GM12864 (cell line): ENCODE results near the gene INHBC.
"Not testable (repeated sequence)": the region's sequence is repeated elsewhere in the genome, so short reads cannot be mapped to it uniquely, and the experiment has no call there.

Experiments used
- DNase-seq: peaks from one replicate; pipeline ENCODE4 v3.0.0-alpha.2; 2011; ENCODE audit warnings: low read depth
- H3K4me3 ChIP-seq: 2 replicates; pipeline ENCODE4 v1.5.1; 2011; ENCODE audit warnings: mild to moderate bottlenecking, low read depth, low read length, control low read depth
- TF ChIP-seq, protein P1 (sequence below): IDR thresholded peaks from 2 replicates; pipeline ENCODE4 v1.5.1; 2011; ENCODE audit warnings: low read depth, mild to moderate bottlenecking, moderate library complexity, low read length, control low read depth, inconsistent platforms; ENCODE audit errors: missing control alignments

Gene INHBC

GRCh38 chr12:57439762-57440266, 5.2 kb downstream of the INHBC start:
- TF ChIP-seq, protein P1, sequence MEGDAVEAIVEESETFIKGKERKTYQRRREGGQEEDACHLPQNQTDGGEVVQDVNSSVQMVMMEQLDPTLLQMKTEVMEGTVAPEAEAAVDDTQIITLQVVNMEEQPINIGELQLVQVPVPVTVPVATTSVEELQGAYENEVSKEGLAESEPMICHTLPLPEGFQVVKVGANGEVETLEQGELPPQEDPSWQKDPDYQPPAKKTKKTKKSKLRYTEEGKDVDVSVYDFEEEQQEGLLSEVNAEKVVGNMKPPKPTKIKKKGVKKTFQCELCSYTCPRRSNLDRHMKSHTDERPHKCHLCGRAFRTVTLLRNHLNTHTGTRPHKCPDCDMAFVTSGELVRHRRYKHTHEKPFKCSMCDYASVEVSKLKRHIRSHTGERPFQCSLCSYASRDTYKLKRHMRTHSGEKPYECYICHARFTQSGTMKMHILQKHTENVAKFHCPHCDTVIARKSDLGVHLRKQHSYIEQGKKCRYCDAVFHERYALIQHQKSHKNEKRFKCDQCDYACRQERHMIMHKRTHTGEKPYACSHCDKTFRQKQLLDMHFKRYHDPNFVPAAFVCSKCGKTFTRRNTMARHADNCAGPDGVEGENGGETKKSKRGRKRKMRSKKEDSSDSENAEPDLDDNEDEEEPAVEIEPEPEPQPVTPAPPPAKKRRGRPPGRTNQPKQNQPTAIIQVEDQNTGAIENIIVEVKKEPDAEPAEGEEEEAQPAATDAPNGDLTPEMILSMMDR, result no peak
- H3K4me3 ChIP-seq, result no peak overlapping the region
- DNase-seq, result no peak

DNA sequence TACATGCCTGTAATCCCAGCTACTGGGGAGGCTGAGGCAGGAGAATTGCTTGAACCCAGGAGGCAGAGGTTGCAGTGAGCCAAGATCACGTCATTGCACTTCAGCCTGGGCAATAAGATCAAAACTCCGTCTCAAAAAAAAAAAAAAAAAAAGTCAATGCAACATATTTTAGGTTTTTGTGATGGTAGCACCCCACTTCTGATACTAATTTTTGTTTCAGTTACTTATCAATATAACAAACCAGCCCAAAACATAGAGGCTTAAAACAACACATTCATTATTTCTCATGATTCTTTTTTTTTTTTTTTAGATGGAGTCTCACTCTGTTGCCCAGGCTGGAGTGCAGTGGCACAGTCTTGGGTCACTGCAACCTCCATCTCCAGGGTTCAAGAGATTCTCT, 6.8 kb downstream of the INHBC start:
- H3K4me3 ChIP-seq, result not testable (repeated sequence)

GRCh38 chr12:57441846-57442427, 7.4 kb downstream of the INHBC start:
- TF ChIP-seq, protein P1, result no peak
- no peak overlapping the region for H3K4me3 ChIP-seq
- no peak for DNase-seq

More for the DNA sequence above, 6.8 kb downstream of the INHBC start:
- not testable (repeated sequence) for DNase-seq

DNA sequence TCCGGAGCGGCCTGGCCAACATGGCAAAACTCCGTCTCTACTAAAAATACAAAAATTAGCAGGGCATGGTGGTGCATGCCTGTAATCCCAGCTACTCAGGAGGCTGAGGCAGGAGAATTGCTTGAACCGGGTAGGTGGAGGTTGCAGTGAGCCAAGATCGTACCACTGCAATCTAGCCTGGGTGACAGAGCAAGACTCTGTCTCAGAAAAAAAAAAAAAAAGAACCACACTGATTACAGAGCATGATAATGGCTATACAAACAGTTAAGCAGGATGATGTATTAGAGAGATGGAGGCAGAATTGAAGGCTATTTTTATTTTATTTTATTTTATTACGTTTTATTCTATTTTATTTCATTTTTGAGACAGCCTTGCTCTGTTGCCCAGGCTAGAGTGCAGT, 9.8 kb downstream of the INHBC start:
- not testable (repeated sequence) for DNase-seq

GRCh38 chr12:57444744-57445143, 10.2 kb downstream of the INHBC start:
- H3K4me3 ChIP-seq, result no peak overlapping the region
- no peak for DNase-seq
- TF ChIP-seq, protein P1, result no peak

More for the DNA sequence above, 9.8 kb downstream of the INHBC start:
- H3K4me3 ChIP-seq, result not testable (repeated sequence)

DNA sequence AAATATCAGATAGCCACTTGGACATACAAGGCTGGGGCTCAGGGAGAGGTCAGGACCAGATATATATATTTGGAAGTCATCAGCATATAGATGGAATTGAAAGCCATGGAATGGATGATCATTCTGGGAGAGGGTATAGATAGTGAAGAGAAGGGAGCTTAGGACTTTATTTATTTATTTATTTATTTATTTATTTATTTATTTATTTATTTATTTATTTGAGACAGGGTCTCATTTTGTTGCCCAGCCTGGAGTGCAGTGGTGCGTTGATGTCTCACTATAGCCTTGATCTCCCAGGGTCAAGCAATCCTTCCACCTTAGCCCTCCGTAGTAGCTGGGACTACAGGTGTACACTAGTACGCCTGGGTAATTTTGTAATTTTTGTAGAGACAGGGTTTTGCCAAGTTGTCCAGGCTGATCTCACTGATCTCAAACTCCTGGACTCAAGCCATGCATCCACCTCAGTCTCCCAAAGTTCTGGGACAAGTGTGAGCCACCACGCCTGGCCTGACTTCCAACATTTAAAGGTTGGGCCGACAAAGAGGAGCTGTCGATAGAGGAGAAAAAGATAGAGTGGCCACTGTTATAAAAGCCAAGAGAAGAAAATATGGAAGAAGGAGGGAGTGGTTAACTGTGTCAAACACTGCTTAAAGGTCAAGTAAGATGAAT, 11.8 kb downstream of the INHBC start:
- no peak overlapping the region for H3K4me3 ChIP-seq
- no peak for DNase-seq
- TF ChIP-seq, protein P1, result no peak

DNA sequence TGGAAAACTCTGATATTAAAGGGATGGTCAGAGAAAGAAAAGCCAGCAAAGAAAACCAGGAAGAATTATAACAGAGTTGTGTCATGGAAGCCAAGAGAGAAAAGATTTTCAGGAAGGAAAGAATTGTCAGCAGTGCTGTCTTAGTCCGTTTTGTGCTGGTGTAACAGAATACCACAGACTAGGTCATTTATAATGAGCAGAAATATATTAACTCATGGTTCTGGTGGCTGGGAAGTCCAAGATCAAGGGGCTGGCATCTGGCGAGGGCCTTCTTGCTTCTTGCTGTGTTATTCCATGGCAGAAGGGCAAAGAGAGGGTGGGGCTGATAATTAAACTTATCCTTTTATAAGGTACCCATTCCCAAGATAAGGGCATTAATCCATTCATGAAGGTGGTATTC, 14.1 kb downstream of the INHBC start:
- DNase-seq, result no peak
- TF ChIP-seq, protein P1, result no peak
- no peak overlapping the region for H3K4me3 ChIP-seq

DNA sequence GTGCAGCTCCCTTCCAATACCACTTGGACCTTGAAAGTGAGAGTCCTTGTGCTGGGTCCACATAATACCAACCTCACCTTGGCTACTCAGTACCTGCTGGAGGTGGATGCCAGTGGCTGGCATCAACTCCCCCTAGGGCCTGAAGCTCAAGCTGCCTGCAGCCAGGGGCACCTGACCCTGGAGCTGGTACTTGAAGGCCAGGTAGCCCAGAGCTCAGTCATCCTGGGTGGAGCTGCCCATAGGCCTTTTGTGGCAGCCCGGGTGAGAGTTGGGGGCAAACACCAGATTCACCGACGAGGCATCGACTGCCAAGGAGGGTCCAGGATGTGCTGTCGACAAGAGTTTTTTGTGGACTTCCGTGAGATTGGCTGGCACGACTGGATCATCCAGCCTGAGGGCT, 14.8 kb downstream of the INHBC start:
- TF ChIP-seq, protein P1, result no peak
- no peak overlapping the region for H3K4me3 ChIP-seq
- DNase-seq, result no peak
